HK-2 (cell line): Measurements from ENCODE around the gene GSTM4.

Source experiments
- DNase-seq: peaks from one replicate; pipeline ENCODE4 v3.0.0-alpha.2; 2018; ENCODE audit not compliant: unreplicated experiment

Gene GSTM4

DNA sequence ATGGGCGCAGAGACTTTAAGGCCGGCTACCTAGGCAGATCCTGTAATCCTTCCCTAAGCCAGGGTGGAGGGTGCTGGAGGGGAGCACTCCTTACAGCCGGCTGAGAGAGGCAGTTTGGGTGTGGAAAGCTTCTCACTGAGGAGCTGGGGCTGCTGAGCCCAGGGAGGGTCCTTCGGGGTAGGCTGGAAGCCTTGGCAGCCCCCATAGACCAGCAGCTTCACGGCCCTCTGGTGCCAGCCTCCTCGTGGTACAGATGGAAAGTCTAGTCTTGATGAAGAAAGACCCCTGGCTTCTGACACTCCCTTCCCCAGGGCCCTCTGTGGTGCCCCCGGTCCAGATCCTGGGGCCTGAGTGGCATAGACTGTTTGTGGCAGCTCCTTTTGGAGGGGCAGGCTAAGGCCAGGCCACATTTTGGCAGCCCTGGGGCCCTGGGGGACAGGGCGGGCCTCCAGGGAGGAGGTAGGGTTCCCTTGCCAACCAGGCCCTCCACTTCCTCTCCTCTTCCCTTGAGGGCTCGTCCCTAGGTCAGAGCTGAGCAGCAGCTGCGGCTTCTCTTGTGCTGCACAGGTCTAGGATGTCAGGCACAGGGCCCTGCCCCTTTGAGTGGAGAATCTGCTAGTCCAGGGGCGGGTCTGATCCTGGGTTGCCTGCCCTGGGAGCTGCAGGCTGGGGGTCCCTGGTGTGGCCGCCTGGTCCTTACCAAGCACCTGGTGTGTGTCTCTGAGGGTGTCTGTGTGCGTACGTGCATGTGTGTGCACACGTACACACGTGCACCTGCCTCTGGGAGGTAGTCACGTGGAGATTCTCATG, 31.5 kb upstream of the GSTM4 start:
- DNase-seq, result no peak

DNA sequence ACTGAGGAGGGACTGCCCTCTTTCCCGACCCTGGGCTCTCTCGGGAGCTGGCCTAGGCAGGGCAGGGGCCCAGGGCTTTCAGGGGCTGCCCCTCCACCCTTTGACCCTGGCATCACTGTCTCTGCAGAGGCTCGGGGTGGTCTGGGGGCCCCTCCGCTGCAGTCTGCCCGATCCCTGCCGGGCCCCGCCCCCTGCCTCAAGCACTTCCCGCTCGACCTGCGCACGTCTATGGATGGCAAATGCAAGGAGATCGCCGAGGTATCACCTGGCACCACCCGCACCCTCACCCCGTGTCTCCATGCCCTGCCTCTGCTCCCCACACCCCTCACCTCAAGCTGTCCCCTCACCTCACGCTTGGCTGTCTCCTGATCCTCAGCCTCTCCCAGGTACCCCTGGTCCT, 30.7 kb upstream of the GSTM4 start:
- DNase-seq, result no peak

DNA sequence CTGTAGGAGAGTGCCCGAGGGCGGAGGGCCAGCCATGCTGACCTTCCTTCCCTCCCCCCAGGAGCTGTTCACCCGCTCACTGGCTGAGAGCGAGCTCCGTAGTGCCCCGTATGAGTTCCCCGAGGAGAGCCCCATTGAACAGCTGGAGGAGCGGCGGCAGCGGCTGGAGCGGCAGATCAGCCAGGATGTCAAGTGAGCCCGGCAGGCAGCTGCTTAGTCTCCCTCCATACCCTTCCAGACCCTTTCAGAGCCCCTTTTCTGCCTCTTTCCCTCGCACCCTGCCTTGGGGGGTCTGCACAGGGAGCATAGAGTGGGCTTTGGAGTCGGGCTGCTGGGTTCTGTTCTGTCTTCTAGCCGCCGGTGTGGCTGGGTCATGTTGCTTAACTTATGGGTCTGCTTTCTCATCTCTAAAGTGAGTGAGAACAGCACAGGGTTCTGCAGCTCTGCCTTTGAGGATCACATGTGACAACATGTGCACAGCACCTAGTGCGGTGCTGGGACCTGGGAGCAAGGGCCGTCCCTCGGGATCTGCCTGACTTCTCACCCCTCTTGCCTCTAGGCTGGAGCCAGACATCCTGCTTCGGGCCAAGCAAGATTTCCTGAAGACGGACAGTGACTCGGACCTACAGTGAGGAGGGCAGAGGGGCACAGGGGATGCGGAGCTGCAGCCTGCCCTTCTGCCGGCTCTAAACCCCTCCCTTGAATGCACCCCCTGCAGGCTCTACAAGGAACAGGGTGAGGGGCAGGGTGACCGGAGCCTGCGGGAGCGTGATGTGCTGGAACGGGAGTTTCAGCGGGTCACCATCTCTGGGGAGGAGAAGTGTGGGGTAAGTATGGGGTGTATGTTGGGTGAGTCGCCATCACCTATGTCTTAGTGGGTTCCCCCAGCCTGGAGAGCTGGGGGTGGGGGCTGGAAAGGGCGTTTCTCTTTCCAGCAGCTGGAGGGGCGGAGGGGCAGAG, 30.0 kb upstream of the GSTM4 start:
- no peak for DNase-seq

DNA sequence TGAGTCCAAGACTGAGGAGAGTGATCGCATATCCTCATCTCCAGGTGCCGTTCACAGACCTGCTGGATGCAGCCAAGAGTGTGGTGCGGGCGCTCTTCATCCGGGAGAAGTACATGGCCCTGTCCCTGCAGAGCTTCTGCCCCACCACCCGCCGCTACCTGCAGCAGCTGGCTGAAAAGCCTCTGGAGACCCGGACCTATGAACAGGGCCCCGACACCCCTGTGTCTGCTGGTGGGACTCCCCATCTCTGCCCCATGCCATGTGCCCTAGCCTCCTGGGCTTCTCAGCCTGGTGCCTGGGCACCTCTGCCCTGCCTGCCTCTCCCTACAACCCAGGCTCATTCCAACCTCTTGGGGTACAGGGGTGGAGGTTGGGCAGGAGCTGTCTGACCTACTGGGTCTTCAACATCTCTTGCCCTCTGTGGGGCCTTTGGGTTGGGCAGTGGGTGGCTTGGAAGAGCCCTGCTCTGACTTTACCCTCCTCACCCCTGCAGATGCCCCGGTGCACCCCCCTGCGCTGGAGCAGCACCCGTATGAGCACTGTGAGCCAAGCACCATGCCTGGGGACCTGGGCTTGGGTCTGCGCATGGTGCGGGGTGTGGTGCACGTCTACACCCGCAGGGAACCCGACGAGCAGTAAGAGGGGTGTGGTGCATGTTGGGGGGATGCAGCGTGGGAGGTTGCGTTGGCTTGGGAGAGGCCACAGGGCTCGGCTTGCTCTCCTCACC, 29.1 kb upstream of the GSTM4 start:
- no peak for DNase-seq

GRCh38 chr1:109627692-109628399, 28.1 kb upstream of the GSTM4 start:
- DNase-seq, result peak; percentile 91

GRCh38 chr1:109628540-109629321, 27.2 kb upstream of the GSTM4 start:
- peak; percentile 93 for DNase-seq

GRCh38 chr1:109629372-109630030, 26.4 kb upstream of the GSTM4 start:
- DNase-seq, result no peak

DNA sequence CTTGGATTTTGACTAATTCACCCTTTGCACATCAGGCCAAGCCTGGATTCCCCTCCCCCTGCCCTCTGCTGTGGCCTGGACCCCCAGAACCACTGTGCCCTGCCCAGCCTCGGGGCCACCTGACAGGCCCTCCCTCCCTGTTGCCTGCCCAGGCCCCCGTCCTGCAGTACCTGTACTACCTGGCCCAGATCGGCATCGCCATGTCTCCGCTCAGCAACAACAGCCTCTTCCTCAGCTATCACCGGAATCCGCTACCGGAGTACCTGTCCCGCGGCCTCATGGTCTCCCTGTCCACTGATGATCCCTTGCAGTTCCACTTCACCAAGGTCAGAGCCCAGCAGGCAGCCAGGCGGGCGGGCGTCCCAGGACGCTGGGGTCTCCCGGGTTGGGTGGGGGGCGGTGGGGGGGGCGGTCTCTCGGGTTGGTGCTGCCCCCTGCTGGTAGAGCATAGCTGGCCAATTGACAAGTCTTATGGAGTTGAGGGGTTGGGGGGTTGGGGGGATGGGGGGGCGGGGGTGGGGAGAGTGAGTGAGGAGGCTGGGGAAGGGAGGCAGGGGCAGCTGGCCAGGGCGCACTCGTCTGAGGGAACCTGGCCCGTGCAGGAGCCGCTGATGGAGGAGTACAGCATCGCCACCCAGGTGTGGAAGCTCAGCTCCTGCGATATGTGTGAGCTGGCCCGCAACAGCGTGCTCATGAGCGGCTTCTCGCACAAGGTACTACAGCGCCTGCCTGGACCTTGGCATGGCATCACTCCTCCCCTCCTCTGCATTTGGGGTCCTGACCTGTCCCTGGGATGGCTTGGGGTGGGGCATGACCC, 25.6 kb upstream of the GSTM4 start:
- DNase-seq, result no peak

DNA sequence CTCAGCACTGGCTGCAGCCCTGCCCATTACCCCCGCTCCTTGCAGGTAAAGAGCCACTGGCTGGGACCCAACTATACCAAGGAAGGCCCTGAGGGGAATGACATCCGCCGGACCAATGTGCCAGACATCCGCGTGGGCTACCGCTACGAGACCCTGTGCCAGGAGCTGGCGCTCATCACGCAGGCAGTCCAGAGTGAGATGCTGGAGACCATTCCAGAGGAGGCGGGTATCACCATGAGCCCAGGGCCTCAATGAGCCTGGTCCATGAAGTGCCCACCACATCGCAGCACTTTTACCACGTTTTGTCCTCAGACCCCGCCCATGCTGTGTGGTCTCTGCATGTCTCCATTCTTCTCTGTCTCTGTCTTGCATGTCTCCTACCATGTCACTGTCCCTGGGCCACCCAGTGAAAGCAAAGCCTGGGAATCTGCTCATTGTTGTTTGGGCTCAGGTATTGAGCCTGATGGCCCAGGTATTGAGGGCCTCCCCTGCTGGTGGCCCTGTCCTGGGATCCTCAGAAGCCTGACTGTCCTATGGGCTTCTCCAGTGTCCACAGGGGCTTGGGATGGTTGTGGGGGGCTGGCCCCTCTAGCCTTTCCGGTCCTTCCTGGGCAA, 24.9 kb upstream of the GSTM4 start:
- DNase-seq, result no peak

DNA sequence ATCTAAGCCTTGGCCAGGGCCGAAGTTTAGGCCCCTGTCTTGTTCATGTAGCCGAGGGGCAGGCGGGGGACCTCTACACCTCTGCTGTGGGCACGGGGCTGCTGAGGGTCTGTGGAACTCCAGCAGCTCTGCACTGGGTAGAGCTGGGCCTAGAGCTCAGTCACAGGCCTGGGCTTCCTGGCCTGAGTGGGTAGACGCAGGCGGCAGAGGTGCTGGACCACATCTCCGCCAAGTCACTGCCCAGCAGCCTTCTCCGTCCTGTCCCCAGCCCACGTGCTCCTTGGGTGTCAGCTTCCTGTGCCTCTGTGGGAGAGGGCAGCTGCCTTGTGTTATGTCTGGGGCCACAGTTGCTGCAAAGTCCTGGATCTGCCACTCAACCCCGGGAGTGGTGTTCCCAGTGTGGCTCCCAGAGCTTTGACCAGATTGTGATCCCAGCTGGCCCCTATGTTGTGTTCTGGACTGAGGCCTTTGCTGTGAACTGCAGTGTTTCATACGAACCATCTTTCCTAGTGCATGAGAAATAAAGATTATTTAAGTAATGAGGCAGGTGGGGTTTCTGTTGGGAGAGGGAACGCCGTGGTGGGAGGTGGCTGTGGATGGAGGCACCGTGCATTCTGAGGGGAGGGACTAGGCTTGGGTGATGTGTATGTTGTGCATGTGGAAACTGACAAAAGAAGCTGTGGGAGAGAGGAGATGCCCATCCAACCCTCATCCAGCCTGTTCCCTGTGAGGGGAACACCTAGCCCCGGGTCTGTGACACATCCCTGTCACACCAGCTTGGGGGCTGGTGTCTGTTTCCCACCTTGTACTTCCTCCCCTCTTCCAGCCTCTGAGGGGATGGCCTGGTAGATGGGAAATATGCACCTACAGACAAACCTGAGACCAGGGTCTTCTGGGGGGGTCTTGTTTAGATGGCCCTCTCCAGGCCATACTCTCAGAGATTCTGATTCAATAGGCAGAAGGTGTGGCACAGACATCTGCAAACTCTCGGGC, 24.1 kb upstream of the GSTM4 start:
- DNase-seq, result no peak

- DNase-seq, result no peak
Measured at GRCh38 chr1:109632671-109633346, 23.1 kb upstream of the GSTM4 start.

- no peak for DNase-seq
Measured at GRCh38 chr1:109634292-109634691, 21.6 kb upstream of the GSTM4 start.

DNA sequence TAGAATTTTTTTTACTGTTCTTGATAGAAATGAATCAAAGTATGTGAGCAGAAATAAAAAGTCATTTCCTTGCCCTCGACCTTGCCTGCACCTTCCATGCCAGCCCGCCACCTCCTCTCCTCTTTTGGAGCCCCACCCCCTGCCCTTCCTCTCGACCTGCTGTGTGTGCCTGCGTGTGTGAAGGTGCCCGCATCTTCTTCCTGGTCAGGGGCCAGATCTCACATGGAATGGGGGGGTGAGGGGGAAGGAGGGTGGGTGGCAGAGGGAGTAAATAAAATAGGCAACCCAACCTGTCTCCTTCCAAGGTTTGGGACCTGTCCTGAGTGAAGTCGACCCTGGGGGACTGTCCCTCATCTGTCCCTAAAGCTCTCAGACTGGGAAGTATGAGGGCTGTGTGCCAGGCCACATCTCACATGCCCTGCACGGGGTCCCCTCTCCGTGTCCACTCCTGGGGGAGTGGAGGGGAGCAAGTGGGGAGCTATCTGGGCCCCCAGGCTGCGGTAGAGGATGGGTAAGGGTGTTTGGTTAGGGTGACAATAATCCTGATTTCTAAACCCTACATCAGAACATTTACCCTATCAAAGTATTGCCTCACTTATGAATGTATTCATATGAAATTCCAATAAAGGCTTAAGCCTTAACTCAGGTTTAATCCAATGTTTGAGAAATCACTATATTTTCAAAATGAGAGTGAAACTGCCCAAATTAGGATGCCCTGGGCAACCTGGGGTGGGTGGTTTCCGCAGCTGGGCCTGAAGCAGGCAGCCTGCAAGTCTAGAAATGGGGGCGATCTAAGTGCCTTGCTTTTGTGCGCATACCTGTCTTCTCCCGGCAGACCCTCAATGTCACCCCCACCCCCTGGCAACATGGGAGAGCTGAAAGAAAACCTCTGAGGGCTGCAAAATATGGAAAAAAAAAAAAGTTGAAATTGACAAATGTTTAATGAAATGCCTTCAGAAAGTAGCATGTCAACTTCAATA, 20.8 kb upstream of the GSTM4 start:
- DNase-seq, result no peak

DNA sequence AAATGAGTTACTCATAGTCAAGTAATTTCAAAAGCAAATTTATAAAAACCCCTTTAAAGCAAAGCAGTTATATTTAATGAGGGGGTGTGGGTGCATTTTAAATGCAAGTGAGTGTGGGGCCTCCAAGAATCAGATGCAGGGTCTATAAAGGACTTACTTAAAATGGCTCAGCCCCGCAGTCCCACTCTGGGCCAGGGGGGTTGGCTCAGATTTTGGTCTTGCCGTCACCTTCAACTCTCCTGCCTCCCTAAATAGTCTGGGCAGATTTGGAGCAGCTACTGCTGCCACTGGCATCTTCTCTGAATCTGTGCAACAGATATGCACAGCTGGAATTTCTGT, 20.1 kb upstream of the GSTM4 start:
- DNase-seq, result no peak

GRCh38 chr1:109636201-109636952, 19.5 kb upstream of the GSTM4 start:
- no peak for DNase-seq
